H1 (cell line): ENCODE results near the gene AMPH. TPM values are rescaled to one million over a fixed set of nuclear protein-coding genes. Genes with fewer than 3 reads are reported as not detected.

Experiments used
- BACH1 ChIP-seq: IDR thresholded peaks from 2 replicates; pipeline ENCODE4 v1.6.1; 2012; ENCODE audit warnings: low read length, improper control_type of control experiment
- BCL11A ChIP-seq, 2 experiments: IDR thresholded peaks; one replicate each; pipeline ENCODE4 v1.6.1; 2011; ENCODE audit warnings: low read depth in 2 of 2, low read length in 2 of 2, mild to moderate bottlenecking in 2 of 2
- CEBPB ChIP-seq: IDR thresholded peaks from 2 replicates; pipeline ENCODE4 v1.6.1; 2012; ENCODE audit warnings: low read depth, low read length
- CHD1 ChIP-seq: IDR thresholded peaks from 2 replicates; pipeline ENCODE4 v1.6.1; 2012; ENCODE audit warnings: low read depth, low read length, improper control_type of control experiment
- CREB1 ChIP-seq: IDR thresholded peaks from 2 replicates; pipeline ENCODE4 v1.6.1; 2012; ENCODE audit warnings: inconsistent platforms
- EGR1 ChIP-seq: IDR thresholded peaks from 2 replicates; pipeline ENCODE4 v1.6.1; 2011; ENCODE audit warnings: low read depth, low read length, borderline replicate concordance
- KDM4A ChIP-seq: IDR thresholded peaks from one replicate; pipeline ENCODE4 v1.7.1; 2012; ENCODE audit warnings: low read depth, mild to moderate bottlenecking, moderate library complexity, low read length, inconsistent platforms; ENCODE audit not compliant: severe bottlenecking
- MAFK ChIP-seq: IDR thresholded peaks from 2 replicates; pipeline ENCODE4 v1.6.1; 2012; ENCODE audit warnings: low read depth, mild to moderate bottlenecking, improper control_type of control experiment, low read length
- NRF1 ChIP-seq: IDR thresholded peaks from 2 replicates; pipeline ENCODE4 v1.6.1; 2011; ENCODE audit warnings: mild to moderate bottlenecking, low read depth, low read length, improper control_type of control experiment
- PHF8 ChIP-seq: fragments of 200-600 bp; sonication (generic); conservative IDR thresholded peaks from 2 replicates; pipeline ENCODE4 v1.7.1; 2012; ENCODE audit warnings: low read depth, mild to moderate bottlenecking, inconsistent platforms, low read length, moderate library complexity
- RAD21 ChIP-seq, 2 experiments: IDR thresholded peaks in 1 of 2; conservative IDR thresholded peaks in 1 of 2; 2 replicates each; pipeline ENCODE4 v1.6.1; 2011; ENCODE audit warnings: low read depth in 2 of 2, low read length in 2 of 2, improper control_type of control experiment in 1 of 2, inconsistent platforms in 1 of 2, mild to moderate bottlenecking in 1 of 2, moderate library complexity in 1 of 2
- RNF2 ChIP-seq: fragments of 200-900, 300-1000 bp; sonication (generic); IDR thresholded peaks from 2 replicates; pipeline ENCODE4 v1.7.1; 2016; ENCODE audit warnings: borderline replicate concordance, low read depth, mild to moderate bottlenecking, antibody characterized with exemption, low read length; ENCODE audit not compliant: poor library complexity, severe bottlenecking; ENCODE audit errors: missing control alignments
- SIX5 ChIP-seq: IDR thresholded peaks from 2 replicates; pipeline ENCODE4 v1.6.1; 2011; ENCODE audit warnings: mild to moderate bottlenecking, low read depth, low read length
- SP1 ChIP-seq: IDR thresholded peaks from 2 replicates; pipeline ENCODE4 v1.6.1; 2011; ENCODE audit warnings: low read depth, low read length
- SUZ12 ChIP-seq: fragments of 200-600 bp; sonication (generic); IDR thresholded peaks from 2 replicates; pipeline ENCODE4 v1.6.1; 2012; ENCODE audit warnings: mild to moderate bottlenecking, inconsistent platforms, low read length, moderate library complexity, mixed read lengths
- TCF12 ChIP-seq: IDR thresholded peaks from 2 replicates; pipeline ENCODE4 v1.6.1; 2011; ENCODE audit warnings: low read depth, mild to moderate bottlenecking, low read length
- YY1 ChIP-seq: IDR thresholded peaks from 2 replicates; pipeline ENCODE4 v1.6.1; 2011; ENCODE audit warnings: low read depth, mild to moderate bottlenecking, low read length
- ZNF274 ChIP-seq: IDR thresholded peaks from 2 replicates; pipeline ENCODE4 v1.7.0; 2012; ENCODE audit warnings: low read length, borderline replicate concordance; ENCODE audit errors: extremely low read depth
- polyA plus RNA-seq, 7 experiments: library from polyadenylated mRNA; depleted of rRNA in 3 of 7; stranded (reverse) in 5 of 7; unstranded in 2 of 7; fragments of >200 nt in 5 of 7; fragments of 200-250 nt in 2 of 7; gene quantifications; 1 replicate in 5 of 7; 2 replicates in 1 of 7; 4 replicates in 1 of 7; pipeline versions ENCODE4 v1.2.1 to v1.2.3, GENCODE V29; 2011 to 2013; ENCODE audit warnings: missing spikeins in 2 of 7, mixed read lengths in 2 of 7
- total RNA-seq: library from RNA; stranded (reverse); fragmentation: NEBNext Ultra II Directional; extraction: Animal tissue kit (Norgen Biotek cat#: 25700); gene quantifications from 2 replicates; pipeline ENCODE4 v1.2.1, GENCODE V29; 2021
- TF ChIP-seq, protein P1 (sequence below): IDR thresholded peaks from 2 replicates; pipeline ENCODE4 v1.6.1; 2012; ENCODE audit warnings: inconsistent platforms
- TF ChIP-seq, protein P2 (sequence below): IDR thresholded peaks from 2 replicates; pipeline ENCODE4 v1.6.1; 2012; ENCODE audit warnings: low read length, inconsistent platforms
- TF ChIP-seq, protein P3 (sequence below): IDR thresholded peaks from 2 replicates; pipeline ENCODE4 v1.6.1; 2012; ENCODE audit warnings: inconsistent platforms

AMPH gene
- total and polyA plus RNA-seq, 2 of the 8 experiments (the other 6 are each of a cell fraction or from before 2014, with no cell fraction given): 7.3 to 12.2 TPM

DNA sequence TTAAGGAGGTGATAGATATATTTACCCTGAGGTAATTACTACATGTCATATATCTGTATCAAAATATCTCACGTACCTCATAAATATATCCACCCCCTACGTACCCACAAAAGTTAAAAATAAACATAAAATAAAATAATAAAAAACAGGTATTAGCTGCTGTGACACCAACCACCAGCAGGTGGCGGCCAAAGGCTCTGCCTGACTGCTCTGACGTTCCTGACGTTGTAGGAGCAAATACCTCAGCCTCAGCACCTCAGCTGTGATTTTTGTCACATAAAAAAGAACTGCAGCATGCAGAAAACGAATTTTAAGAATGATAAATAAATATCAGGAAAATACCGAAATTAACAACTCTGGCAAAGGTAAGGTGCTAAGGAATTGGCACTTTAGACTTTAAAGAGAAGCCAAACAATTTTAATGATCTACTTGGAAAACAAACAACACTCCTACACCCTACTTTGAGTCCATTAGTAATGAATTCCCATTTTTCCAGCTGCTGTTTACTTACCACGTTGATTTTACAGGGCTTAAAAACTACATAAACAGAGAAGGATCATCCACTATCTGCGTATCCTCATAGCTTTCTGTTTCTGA, 232.3 kb downstream of the AMPH start (continued):
- TF ChIP-seq BCL11A (IDR thresholded peaks at IDR 0.05; ENCODE audit: low read depth in 2 of 2, low read length in 2 of 2): no peak
- TF ChIP-seq TCF12: no peak
- TF ChIP-seq PHF8: no peak
- TF ChIP-seq NRF1: no peak
- no peak for TF ChIP-seq ZNF274
- TF ChIP-seq, protein P1, sequence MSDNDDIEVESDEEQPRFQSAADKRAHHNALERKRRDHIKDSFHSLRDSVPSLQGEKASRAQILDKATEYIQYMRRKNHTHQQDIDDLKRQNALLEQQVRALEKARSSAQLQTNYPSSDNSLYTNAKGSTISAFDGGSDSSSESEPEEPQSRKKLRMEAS: no peak
- no peak for TF ChIP-seq KDM4A
- peak; percentile 72 for TF ChIP-seq CREB1
- TF ChIP-seq MAFK: no peak
- no peak for TF ChIP-seq YY1
- TF ChIP-seq RAD21 (IDR thresholded peaks at IDR 0.05 in 1 of 2, conservative IDR thresholded peaks at IDR 0.05 in 1 of 2; ENCODE audit: low read depth in 2 of 2, low read length in 2 of 2): peak; percentile 74 to 77
- TF ChIP-seq EGR1: no peak
- no peak for TF ChIP-seq CHD1
- no peak for TF ChIP-seq BACH1
- no peak for TF ChIP-seq CEBPB
- TF ChIP-seq SUZ12: no peak
- TF ChIP-seq, protein P2, sequence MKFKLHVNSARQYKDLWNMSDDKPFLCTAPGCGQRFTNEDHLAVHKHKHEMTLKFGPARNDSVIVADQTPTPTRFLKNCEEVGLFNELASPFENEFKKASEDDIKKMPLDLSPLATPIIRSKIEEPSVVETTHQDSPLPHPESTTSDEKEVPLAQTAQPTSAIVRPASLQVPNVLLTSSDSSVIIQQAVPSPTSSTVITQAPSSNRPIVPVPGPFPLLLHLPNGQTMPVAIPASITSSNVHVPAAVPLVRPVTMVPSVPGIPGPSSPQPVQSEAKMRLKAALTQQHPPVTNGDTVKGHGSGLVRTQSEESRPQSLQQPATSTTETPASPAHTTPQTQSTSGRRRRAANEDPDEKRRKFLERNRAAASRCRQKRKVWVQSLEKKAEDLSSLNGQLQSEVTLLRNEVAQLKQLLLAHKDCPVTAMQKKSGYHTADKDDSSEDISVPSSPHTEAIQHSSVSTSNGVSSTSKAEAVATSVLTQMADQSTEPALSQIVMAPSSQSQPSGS: no peak
- TF ChIP-seq SIX5: no peak
- TF ChIP-seq, protein P3, sequence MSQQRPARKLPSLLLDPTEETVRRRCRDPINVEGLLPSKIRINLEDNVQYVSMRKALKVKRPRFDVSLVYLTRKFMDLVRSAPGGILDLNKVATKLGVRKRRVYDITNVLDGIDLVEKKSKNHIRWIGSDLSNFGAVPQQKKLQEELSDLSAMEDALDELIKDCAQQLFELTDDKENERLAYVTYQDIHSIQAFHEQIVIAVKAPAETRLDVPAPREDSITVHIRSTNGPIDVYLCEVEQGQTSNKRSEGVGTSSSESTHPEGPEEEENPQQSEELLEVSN: no peak
- no peak for TF ChIP-seq SP1
- no peak for TF ChIP-seq RNF2
